Measurements from ENCODE around the gene CD36. TPM values are rescaled to one million over a fixed set of nuclear protein-coding genes. Genes with fewer than 3 reads are reported as not detected.

Gene CD36
- total RNA-seq = 100 to 1,000 TPM; 120 to 152 TPM
- long read RNA-seq, donor 1, transcript CD36-202 (14 exons, 1,942 nt) = major isoform, 9 of 20 reads
- long read RNA-seq, donor 1, partial matches to known transcripts = 5 of 20 reads
- long read RNA-seq, donor 1, other reads (novel, unspliced or antisense) = 3 of 20 reads
- long read RNA-seq, donor 2, transcript CD36-214 (15 exons, 2,298 nt) = minor isoform, 23 of 72 reads
- long read RNA-seq, donor 2, transcript CD36-202 (14 exons, 1,942 nt) = major isoform, 36 of 72 reads
- long read RNA-seq, donor 2, partial matches to known transcripts = 2 of 72 reads
- long read RNA-seq, donor 2, other reads (novel, unspliced or antisense) = 11 of 72 reads

- intact Hi-C loops (cut with DNase I) = no loop called here
- DNase-seq (ENCODE audit: low spot score) = no peak
Observed at GRCh38 chr7:80637911-80638765, at the start of gene CD36. CD36 (plus strand) TSS chr7:80638642; CDS start chr7:80646741, 8,099 bp downstream.

GRCh38 chr7:80589631-80590030 lies 48.8 kb upstream of the CD36 start:
- intact Hi-C loops (cut with DNase I) = loop anchor here (2.0 to 10.0 kb wide), 2 partner anchors 33 to 75 kb away; no protein-coding TSS in a partner anchor
- DNase-seq (ENCODE audit: low spot score) = no peak

GRCh38 chr7:80591654-80592053 lies 46.8 kb upstream of the CD36 start:
- intact Hi-C loops (cut with DNase I) = no loop called here
- no peak for DNase-seq (ENCODE audit: low spot score)

- no peak for DNase-seq (ENCODE audit: low spot score)
- intact Hi-C loops (cut with DNase I) = no loop called here
Observed at GRCh38 chr7:80593869-80594586, 44.4 kb upstream of the CD36 start.

GRCh38 chr7:80596933-80597517 lies 41.4 kb upstream of the CD36 start:
- intact Hi-C loops (cut with DNase I) = no loop called here
- DNase-seq (ENCODE audit: low spot score) = no peak

GRCh38 chr7:80597875-80598274 lies 40.6 kb upstream of the CD36 start:
- intact Hi-C loops (cut with DNase I) = no loop called here
- no peak for DNase-seq (ENCODE audit: low spot score)

GRCh38 chr7:80600046-80600445 lies 38.4 kb upstream of the CD36 start:
- intact Hi-C loops (cut with DNase I) = no loop called here
- DNase-seq (ENCODE audit: low spot score) = no peak

- DNase-seq (ENCODE audit: low spot score) = no peak
- intact Hi-C loops (cut with DNase I) = no loop called here
Observed at GRCh38 chr7:80601999-80602398, 36.4 kb upstream of the CD36 start.

- intact Hi-C loops (cut with DNase I) = no loop called here
- no peak for DNase-seq (ENCODE audit: low spot score)
Observed at GRCh38 chr7:80603940-80604339, 34.5 kb upstream of the CD36 start.

- DNase-seq (ENCODE audit: low spot score) = no peak
- intact Hi-C loops (cut with DNase I) = no loop called here
Observed at GRCh38 chr7:80604436-80604835, 34.0 kb upstream of the CD36 start.

- intact Hi-C loops (cut with DNase I) = no loop called here
- no peak for DNase-seq (ENCODE audit: low spot score)
Observed at GRCh38 chr7:80607136-80607535, 31.3 kb upstream of the CD36 start.

- DNase-seq (ENCODE audit: low spot score) = no peak
- intact Hi-C loops (cut with DNase I) = no loop called here
Observed at GRCh38 chr7:80608336-80608735, 30.1 kb upstream of the CD36 start.

GRCh38 chr7:80609751-80610150 lies 28.7 kb upstream of the CD36 start:
- intact Hi-C loops (cut with DNase I) = no loop called here
- no peak for DNase-seq (ENCODE audit: low spot score)

GRCh38 chr7:80611353-80611752 lies 27.1 kb upstream of the CD36 start:
- intact Hi-C loops (cut with DNase I) = no loop called here
- no peak for DNase-seq (ENCODE audit: low spot score)

- peak; percentile 64 for DNase-seq (ENCODE audit: low spot score)
- intact Hi-C loops (cut with DNase I) = no loop called here
Observed at GRCh38 chr7:80611779-80612178, 26.7 kb upstream of the CD36 start.

- no peak for DNase-seq (ENCODE audit: low spot score)
- intact Hi-C loops (cut with DNase I) = no loop called here
Observed at GRCh38 chr7:80612880-80613279, 25.6 kb upstream of the CD36 start.

GRCh38 chr7:80613519-80613918 lies 24.9 kb upstream of the CD36 start:
- no peak for DNase-seq (ENCODE audit: low spot score)
- intact Hi-C loops (cut with DNase I) = no loop called here

GRCh38 chr7:80614851-80615271 lies 23.6 kb upstream of the CD36 start:
- intact Hi-C loops (cut with DNase I) = no loop called here

GRCh38 chr7:80618096-80618495 lies 20.3 kb upstream of the CD36 start:
- DNase-seq (ENCODE audit: low spot score) = no peak
- intact Hi-C loops (cut with DNase I) = no loop called here

More at GRCh38 chr7:80614851-80615271, 23.6 kb upstream of the CD36 start:
- no peak for DNase-seq (ENCODE audit: low spot score)

- DNase-seq (ENCODE audit: low spot score) = no peak
- intact Hi-C loops (cut with DNase I) = no loop called here
Observed at GRCh38 chr7:80619741-80620140, 18.7 kb upstream of the CD36 start.

Data from posterior vena cava (tissue), 2 donors.